HL-60/S4 treated with retinoic acid at 250 ng/mL for 4 days and 3 days (cell line): ENCODE measurements around the gene NOL4L.

Source experiments
- in situ Hi-C: fragments of 300-500 bp; cut with MboI; formaldehyde crosslinking; loops from 2 replicates; pipeline ENCODE4 v1.7.0; 2022; ENCODE audit warnings: low sequenced_read_pairs

The NOL4L gene

GRCh38 chr20:32544260-32544722 is 40.8 kb downstream of the NOL4L start:
- in situ Hi-C loops: no loop called here

GRCh38 chr20:32543570-32544259 is 41.4 kb downstream of the NOL4L start:
- in situ Hi-C loops: no loop called here

DNA sequence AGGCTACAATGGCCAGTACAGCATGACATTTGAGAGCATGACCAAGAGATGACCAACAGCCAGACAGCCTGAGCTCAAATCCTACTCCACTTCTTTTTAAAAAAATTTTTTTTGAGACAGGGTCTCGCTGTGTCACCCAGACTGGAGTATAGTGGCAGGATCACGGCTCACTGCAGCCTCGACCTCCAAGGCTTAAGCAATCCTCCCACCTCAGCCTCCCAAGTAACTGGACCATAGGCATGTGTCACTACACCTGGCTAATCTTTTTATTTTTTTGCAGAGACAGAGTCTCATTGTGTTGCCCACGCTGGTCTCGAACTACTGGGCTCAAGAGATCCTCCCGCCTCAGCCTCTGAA is 42.9 kb downstream of the NOL4L start:
- in situ Hi-C loops: no loop called here

GRCh38 chr20:32541323-32542258 is 43.5 kb downstream of the NOL4L start:
- in situ Hi-C loops: no loop called here

DNA sequence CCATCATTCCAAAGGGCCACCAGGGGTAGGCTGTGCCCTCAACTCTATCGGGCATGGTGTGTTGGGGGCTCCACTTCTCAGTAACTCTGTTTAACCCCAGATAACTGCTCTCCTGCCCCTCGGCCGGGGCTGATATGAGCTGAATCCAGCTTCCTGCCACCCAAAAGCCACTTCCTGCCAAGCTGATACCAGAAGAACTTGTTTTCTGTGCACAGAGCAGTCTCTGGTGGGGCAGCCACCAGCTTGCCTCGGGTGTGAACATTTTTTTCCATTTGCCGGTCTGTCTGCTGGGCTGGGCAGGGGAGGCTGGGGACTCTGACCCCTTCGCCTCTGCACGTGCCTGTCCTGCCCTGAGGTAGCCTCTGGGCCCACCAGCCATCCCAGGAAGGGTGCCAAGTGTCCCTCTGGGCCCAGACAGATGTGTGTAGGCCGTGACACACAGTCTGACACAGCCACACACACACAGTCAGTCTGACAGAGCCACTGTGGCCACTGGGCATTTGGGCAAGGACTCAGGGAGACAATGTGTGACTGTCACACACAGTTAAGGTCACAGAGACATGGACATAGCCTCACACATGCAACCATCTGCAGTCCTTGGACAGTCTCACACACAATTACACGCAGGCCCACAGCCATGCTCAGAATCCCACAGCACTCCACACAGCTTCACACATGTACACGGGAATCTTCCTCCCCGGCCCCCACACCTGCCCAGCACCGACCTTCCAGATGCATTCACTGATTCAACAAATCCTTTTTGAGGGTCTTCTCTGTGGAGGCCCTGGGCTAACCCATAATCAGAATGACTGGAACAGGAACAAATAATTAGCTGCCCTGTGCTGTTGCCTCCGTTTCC is 45.1 kb downstream of the NOL4L start:
- in situ Hi-C loops: no loop called here

GRCh38 chr20:32539026-32539816 is 45.9 kb downstream of the NOL4L start:
- in situ Hi-C loops: no loop called here

DNA sequence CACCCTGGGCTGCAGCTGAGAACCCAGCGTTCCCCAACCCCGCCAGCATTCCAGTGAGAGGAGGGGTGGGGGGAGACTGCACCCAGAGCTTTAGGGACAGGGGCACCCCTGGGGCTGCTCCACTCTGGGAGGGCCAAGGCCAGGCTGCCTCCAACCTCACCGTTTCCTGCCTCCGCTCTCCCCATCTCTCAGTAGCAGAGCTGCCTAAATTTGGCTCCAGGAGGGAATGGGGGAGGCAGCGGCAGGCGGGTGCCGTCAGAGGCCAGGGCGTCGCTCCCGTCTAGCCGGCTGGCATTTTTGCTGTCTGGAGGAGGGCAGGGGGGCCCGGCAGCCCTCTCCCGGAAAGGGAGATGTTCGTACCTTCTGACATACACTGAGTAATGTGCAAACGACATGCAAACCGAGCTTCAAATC is 46.6 kb downstream of the NOL4L start:
- in situ Hi-C loops: no loop called here

DNA sequence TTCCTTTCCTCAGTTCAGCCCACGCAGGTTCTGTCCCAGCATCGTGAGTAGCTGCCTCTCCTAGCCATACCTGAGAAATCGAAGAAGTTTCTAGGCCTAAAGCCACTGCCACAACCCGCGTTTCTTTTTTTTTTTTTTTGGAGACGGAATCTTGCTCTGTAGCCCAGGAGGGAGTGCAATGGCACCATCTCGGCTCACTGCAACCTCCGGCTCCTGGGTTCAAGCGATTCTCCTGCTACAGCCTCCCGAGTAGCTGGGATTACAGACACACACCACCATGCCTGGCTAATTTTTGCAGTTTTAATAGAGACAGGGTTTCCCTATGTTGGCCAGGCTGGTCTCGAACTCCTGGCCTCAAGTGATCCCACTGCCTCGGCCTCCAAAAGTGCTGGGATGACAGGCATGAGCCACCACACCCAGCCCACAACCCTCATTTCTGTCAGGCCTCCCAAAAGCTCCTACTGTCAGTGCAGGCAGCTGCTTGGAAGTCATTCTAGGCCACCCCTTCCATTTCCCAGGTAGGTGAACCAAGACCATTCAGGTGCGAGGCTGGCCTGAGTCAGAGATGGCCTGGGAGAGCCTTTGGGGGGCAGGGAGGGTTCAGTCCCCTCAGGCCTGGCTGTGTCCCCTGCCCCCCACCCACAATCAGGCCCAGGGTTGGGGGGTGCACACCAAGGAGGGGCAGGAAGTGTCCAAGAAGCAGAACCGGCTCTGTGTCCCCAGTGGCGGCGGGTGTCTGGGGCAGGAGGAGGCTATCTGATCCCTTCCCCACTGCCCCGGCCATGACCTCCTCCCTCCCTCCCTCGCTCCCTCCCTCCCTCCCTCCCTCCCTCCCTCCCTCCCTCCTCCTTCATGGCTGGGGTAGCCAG is 47.2 kb downstream of the NOL4L start:
- in situ Hi-C loops: no loop called here

DNA sequence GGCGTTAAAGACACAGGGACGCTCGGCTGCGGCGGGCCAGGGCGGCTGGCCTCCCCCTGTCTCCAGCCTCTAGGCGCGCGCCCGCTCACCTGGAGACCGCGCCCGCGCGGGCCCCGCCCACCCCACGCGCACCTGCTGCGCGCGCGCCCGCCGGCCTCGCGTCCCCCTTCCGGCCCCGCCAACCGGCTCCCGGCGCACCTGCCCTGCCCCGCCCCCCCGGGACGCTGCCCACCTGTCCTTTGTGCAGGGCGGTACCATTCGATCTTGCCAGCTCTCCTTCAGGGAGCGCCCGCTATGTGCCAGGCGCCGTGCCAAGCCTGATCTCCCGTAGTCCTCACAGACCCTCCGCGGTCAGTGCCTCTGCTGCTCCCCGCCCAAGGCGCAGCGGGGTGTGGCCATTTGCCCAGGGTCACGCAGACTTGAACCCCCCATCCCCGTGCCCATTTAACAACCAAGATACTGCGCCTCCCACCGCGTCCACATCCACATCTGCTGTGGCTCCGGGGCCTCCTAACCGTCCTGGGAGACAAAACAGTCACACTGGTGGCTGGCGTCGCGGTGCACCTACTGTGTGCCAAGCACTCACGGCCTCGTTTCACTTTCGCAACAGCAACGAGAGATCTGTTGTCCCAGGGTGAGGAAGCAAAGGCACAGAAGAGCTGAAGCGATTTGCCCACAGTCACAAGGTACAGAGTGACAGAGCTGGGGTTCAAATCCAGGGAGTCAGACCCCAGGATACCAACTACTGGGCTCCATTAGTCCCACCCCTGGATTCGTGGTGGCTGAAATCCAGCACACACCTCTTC is 48.1 kb downstream of the NOL4L start:
- in situ Hi-C loops: no loop called here

GRCh38 chr20:32535953-32536823 is 48.9 kb downstream of the NOL4L start:
- in situ Hi-C loops: no loop called here

- in situ Hi-C loops: no loop called here
Measured at GRCh38 chr20:32535316-32535952, 49.7 kb downstream of the NOL4L start.

- in situ Hi-C loops: loop anchor here (5.0 kb wide), 1 partner anchor 118 kb away; no protein-coding TSS in a partner anchor
Measured at GRCh38 chr20:32534661-32535240, 50.4 kb downstream of the NOL4L start.

- in situ Hi-C loops: loop anchor here (5.0 kb wide), 1 partner anchor 119 kb away; no protein-coding TSS in a partner anchor
Measured at GRCh38 chr20:32533732-32534131, 51.4 kb downstream of the NOL4L start.

DNA sequence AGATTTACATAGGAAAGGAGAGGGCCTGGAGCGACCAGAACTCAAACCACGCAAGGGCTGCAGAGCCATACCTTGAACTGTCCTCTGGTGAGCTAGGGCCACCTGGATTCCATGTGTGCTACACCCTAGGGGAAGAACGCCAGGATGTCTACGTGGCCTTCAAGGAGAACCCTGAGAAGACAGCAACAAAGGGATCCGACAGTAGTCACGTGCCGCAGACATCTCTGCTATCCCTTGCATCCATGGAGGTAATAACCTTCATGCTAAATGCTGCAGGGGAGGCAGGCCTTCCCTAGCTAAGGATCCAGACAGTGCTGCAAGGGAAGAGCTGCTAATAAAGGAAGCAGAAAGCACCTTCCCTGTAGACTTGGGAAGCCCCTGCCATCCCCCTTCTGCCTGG is 52.9 kb downstream of the NOL4L start:
- in situ Hi-C loops: loop anchor here (5.0 kb wide), 1 partner anchor 120 kb away; no protein-coding TSS in a partner anchor

DNA sequence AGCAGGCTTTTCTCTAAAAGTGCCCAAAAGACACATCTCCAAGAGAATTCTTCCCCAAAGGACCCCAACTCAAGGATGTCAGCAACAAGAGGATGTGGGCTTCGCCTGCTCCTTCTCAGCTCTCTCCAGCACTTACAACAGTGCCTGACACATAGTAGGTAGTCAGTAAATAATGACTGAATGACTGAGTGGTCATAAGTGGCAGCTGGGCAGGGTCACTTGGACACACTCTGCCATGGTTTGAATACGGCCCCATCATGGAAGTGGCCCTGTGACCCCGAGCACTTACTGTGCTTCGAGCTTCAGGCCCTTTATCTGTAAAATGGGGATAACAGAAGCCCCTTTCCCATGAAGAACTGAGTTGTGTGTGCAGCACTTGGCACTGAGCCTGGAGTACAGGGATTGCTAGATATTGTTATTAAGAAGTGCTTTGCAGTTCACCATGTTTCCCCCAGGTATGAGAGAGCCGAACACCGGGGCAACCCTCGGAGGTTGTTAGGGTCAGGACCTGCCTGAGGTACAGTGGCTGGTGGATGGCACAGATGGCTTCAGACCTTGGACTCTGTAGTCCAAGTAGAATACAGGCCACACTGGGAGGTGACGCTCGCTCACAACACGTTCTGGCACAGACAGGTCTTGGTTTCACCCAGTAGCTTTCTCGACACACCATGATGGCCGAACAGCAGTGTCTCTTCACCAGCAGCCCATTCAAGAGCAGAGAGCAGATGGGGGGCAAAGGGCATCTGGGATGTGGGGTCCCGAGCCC is 56.0 kb downstream of the NOL4L start:
- in situ Hi-C loops: no loop called here
